Sigmoid colon (tissue), 4 donors: ENCODE results near the gene TEDC1.

Experiments used
- EP300 ChIP-seq, 4 donors: sonication (generic); formaldehyde crosslinking; IDR thresholded peaks; one replicate each; pipeline ENCODE4 v1.6.1; 2017; ENCODE audit warnings: antibody characterized with exemption in 4 of 4
- POLR2A ChIP-seq, 2 donors: fragments of 450-650 bp; IDR thresholded peaks; one replicate each; pipeline ENCODE4 v1.6.1; 2016; ENCODE audit warnings: antibody characterized with exemption in 2 of 2, mild to moderate bottlenecking in 2 of 2, moderate library complexity in 2 of 2
- POLR2AphosphoS5 ChIP-seq, 4 donors: sonication (generic); formaldehyde crosslinking; IDR thresholded peaks; one replicate each; pipeline ENCODE4 v1.6.1; 2017; ENCODE audit warnings: antibody characterized with exemption in 4 of 4
- TF ChIP-seq, protein P1 (sequence below), 4 experiments: fragments of 450-650 bp in 3 of 4; fragments of 200-600 bp in 1 of 4; IDR thresholded peaks; one replicate each; pipeline ENCODE4 v1.5.1; 2016 to 2019; ENCODE audit warnings: antibody characterized with exemption in 4 of 4, mild to moderate bottlenecking in 3 of 4, moderate library complexity in 2 of 4

DNA sequence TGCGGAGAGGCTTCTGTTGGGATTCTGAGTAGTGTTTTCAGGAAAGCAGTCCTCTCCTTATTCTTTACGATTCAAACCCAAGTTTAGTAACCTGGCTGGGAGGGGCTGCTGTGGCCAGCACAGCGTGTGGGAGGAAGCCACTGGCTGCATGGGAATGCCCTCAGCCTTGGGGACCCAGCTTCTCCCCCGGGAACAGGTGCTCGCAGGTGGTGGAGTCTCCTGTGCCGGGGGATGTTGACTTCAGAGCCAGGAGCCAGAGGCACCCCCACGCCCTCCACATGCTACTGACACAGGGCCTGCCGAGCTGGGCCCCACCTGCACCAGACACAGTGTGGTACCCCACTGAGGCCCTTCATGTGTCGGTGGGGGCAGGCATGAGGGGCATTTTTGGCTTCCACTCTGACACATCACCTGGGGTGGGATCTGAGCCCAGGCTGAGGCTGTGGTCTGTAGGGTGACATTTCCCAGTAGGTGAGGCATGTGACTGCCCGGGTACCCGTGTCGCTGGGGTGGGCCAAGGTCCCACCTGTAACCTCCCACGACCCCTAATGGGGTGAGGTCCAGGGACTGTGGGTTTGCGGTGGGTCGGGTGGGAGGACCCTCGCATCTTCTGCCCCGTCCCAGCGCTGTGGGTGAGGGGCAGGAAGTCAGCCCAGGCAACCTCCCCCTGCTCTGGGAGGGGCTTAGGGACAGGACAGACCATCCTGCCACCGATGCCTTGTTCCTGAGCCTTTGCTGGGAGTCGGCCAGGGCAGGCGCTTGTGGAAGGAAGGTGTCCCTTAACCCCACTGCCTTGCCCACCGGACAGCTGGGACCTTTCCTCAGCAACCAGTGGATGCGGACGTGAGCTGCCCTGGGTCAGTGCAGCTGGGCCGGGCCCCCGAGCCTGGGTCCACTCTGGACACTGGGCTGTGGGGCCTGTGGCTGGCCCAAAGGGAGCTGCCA, 44.9 kb upstream of the TEDC1 start:
- TF ChIP-seq, protein P1, sequence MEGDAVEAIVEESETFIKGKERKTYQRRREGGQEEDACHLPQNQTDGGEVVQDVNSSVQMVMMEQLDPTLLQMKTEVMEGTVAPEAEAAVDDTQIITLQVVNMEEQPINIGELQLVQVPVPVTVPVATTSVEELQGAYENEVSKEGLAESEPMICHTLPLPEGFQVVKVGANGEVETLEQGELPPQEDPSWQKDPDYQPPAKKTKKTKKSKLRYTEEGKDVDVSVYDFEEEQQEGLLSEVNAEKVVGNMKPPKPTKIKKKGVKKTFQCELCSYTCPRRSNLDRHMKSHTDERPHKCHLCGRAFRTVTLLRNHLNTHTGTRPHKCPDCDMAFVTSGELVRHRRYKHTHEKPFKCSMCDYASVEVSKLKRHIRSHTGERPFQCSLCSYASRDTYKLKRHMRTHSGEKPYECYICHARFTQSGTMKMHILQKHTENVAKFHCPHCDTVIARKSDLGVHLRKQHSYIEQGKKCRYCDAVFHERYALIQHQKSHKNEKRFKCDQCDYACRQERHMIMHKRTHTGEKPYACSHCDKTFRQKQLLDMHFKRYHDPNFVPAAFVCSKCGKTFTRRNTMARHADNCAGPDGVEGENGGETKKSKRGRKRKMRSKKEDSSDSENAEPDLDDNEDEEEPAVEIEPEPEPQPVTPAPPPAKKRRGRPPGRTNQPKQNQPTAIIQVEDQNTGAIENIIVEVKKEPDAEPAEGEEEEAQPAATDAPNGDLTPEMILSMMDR (IDR thresholded peaks at IDR 0.05), result no peak
- TF ChIP-seq POLR2AphosphoS5 (IDR thresholded peaks at IDR 0.05), result no peak
- TF ChIP-seq POLR2A (IDR thresholded peaks at IDR 0.05), result no peak
- TF ChIP-seq EP300 (IDR thresholded peaks at IDR 0.05), result no peak
